GM12891 (cell line): ENCODE measurements around the gene WIPF1.
A peak's percentile ranks its signal among the peaks of the same experiment; 100 is the strongest.

Source experiments
- DNase-seq: peaks from one replicate; pipeline ENCODE4 v3.0.0; 2011; ENCODE audit warnings: low spot score; ENCODE audit not compliant: insufficient read length
- FAIRE-seq: peaks from 2 replicates; lab custom pipeline; 2011; peaks lifted over from hg19 to GRCh38; lab: Jason Lieb, UNC
- PAX5 ChIP-seq: IDR thresholded peaks from 2 replicates; pipeline ENCODE4 v1.6.1; 2011; ENCODE audit warnings: low read length, moderate library complexity, mild to moderate bottlenecking; ENCODE audit not compliant: insufficient read depth, severe bottlenecking
- POLR2A ChIP-seq: IDR thresholded peaks from 2 replicates; pipeline ENCODE4 v1.6.1; 2011; ENCODE audit warnings: low read depth, low read length, control low read depth
- POLR2AphosphoS5 ChIP-seq: IDR thresholded peaks from 2 replicates; pipeline ENCODE4 v1.6.1; 2011; ENCODE audit warnings: low read depth, low read length, control low read depth
- POU2F2 ChIP-seq: IDR thresholded peaks from 2 replicates; pipeline ENCODE4 v1.6.1; 2011; ENCODE audit warnings: low read depth, mild to moderate bottlenecking, control low read depth, low read length, moderate library complexity
- SPI1 ChIP-seq: IDR thresholded peaks from 2 replicates; pipeline ENCODE4 v1.6.1; 2011; ENCODE audit warnings: low read depth, low read length, control low read depth
- TAF1 ChIP-seq: IDR thresholded peaks from 2 replicates; pipeline ENCODE4 v1.6.1; 2011; ENCODE audit warnings: low read depth, low read length, control low read depth

The WIPF1 gene

GRCh38 chr2:174633623-174633930, 36.0 kb upstream of the WIPF1 start:
- TF ChIP-seq POLR2A (no peak), POU2F2 (no peak), PAX5 (no peak), TAF1 (no peak), SPI1 (no peak), POLR2AphosphoS5 (no peak)
- DNase-seq (no peak), FAIRE-seq (no peak)

GRCh38 chr2:174632841-174633622, 35.4 kb upstream of the WIPF1 start:
- TF ChIP-seq POLR2A = no peak
- TF ChIP-seq POLR2AphosphoS5 = no peak
- no peak for TF ChIP-seq TAF1
- no peak for TF ChIP-seq POU2F2
- no peak for TF ChIP-seq SPI1
- TF ChIP-seq PAX5 = no peak

GRCh38 chr2:174631009-174631981, 33.7 kb upstream of the WIPF1 start:
- DNase-seq (no peak), FAIRE-seq (no peak)
- TF ChIP-seq PAX5 (no peak), SPI1 (no peak), POLR2A (no peak), POLR2AphosphoS5 (no peak), TAF1 (no peak), POU2F2 (no peak)

More at GRCh38 chr2:174632841-174633622, 35.4 kb upstream of the WIPF1 start:
- no peak for DNase-seq
- peak; percentile 16 for FAIRE-seq

GRCh38 chr2:174630107-174630506, 32.5 kb upstream of the WIPF1 start:
- FAIRE-seq = no peak
- DNase-seq = no peak
- TF ChIP-seq POLR2A (no peak), SPI1 (no peak), POU2F2 (no peak), POLR2AphosphoS5 (no peak), TAF1 (no peak), PAX5 (no peak)

- FAIRE-seq (no peak), DNase-seq (no peak)
- TF ChIP-seq POLR2A (no peak), SPI1 (no peak), TAF1 (no peak), POU2F2 (no peak), POLR2AphosphoS5 (no peak), PAX5 (no peak)
Measured at GRCh38 chr2:174629506-174629905, 31.9 kb upstream of the WIPF1 start.

- FAIRE-seq (no peak), DNase-seq (no peak)
- TF ChIP-seq POU2F2 (no peak), SPI1 (no peak), PAX5 (no peak), POLR2AphosphoS5 (no peak), TAF1 (no peak), POLR2A (no peak)
Measured at GRCh38 chr2:174628528-174629169, 31.0 kb upstream of the WIPF1 start.

- no peak for TF ChIP-seq PAX5
- no peak for TF ChIP-seq POU2F2
- no peak for TF ChIP-seq POLR2AphosphoS5
- no peak for TF ChIP-seq TAF1
- TF ChIP-seq SPI1 = no peak
- no peak for TF ChIP-seq POLR2A
- FAIRE-seq (no peak), DNase-seq (no peak)
Measured at GRCh38 chr2:174627216-174627615, 29.6 kb upstream of the WIPF1 start.

GRCh38 chr2:174624895-174625430, 27.4 kb upstream of the WIPF1 start:
- no peak for TF ChIP-seq PAX5
- no peak for TF ChIP-seq POU2F2
- TF ChIP-seq POLR2AphosphoS5 = no peak
- TF ChIP-seq SPI1 = no peak
- TF ChIP-seq POLR2A = no peak
- no peak for TF ChIP-seq TAF1
- FAIRE-seq = no peak
- DNase-seq = no peak

- TF ChIP-seq POLR2AphosphoS5 = no peak
- no peak for FAIRE-seq
- no peak for DNase-seq
Measured at GRCh38 chr2:174623690-174624089, 26.1 kb upstream of the WIPF1 start.
